ENCODE results near the gene FSTL3.

DNA sequence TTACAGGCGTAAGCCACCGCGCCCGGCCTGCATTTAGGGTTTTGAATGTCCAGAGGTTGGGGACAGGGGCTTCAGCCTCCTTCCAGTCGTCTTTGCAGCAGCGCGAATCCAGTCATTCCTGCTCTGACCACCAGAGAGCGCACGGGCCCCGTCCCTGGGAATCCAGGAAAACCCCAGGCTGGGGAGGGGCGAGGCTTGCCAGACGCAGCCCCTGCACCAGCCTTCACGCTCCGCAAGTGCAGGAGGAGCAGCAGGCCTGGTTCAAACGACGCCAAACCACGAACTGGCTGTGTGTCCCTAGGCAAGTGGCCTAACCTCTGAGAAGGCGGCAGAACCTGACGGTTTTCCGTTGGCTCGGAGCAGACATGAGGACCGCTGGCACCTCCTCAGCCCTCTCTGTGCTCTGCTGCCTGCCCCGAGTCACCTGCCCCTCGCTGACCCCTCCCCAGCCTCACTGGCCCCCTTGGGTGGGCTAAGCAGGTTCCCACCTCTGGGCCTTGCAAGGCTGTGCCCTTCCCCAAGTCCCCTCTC, 11.2 kb upstream of the FSTL3 start:
- TF ChIP-seq, protein P1, sequence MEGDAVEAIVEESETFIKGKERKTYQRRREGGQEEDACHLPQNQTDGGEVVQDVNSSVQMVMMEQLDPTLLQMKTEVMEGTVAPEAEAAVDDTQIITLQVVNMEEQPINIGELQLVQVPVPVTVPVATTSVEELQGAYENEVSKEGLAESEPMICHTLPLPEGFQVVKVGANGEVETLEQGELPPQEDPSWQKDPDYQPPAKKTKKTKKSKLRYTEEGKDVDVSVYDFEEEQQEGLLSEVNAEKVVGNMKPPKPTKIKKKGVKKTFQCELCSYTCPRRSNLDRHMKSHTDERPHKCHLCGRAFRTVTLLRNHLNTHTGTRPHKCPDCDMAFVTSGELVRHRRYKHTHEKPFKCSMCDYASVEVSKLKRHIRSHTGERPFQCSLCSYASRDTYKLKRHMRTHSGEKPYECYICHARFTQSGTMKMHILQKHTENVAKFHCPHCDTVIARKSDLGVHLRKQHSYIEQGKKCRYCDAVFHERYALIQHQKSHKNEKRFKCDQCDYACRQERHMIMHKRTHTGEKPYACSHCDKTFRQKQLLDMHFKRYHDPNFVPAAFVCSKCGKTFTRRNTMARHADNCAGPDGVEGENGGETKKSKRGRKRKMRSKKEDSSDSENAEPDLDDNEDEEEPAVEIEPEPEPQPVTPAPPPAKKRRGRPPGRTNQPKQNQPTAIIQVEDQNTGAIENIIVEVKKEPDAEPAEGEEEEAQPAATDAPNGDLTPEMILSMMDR (IDR thresholded peaks at IDR 0.05), result peak; percentile 91
- TF ChIP-seq POLR2AphosphoS5 (IDR thresholded peaks at IDR 0.05; ENCODE audit: low read depth, low read length) (no peak), SIN3A (IDR thresholded peaks at IDR 0.05; ENCODE audit: borderline replicate concordance, insufficient read depth, low read depth, low read length) (no peak)

Data from Panc1 (cell line).